ENCODE measurements around the gene LST1.

The LST1 gene

GRCh38 chr6:31559958-31560696, 25.9 kb upstream of the LST1 start:
- no peak for DNase-seq (ENCODE audit: low read depth)

- no peak for DNase-seq (ENCODE audit: low read depth)
Measured at GRCh38 chr6:31560697-31561058, 25.4 kb upstream of the LST1 start.

- no peak for DNase-seq (ENCODE audit: low read depth)
Measured at GRCh38 chr6:31567531-31568370, 18.3 kb upstream of the LST1 start.

GRCh38 chr6:31568537-31568961, 17.5 kb upstream of the LST1 start:
- DNase-seq (ENCODE audit: low read depth): no peak

GRCh38 chr6:31569861-31570536, 16.1 kb upstream of the LST1 start:
- DNase-seq (ENCODE audit: low read depth): no peak

- no peak for DNase-seq (ENCODE audit: low read depth)
Measured at GRCh38 chr6:31572041-31572911, 13.8 kb upstream of the LST1 start, which contains the start of gene LTA. TSS of gene LTA (plus strand) at chr6:31572289. CDS start at chr6:31572743, 454 bp downstream.

- DNase-seq (ENCODE audit: low read depth): no peak
Measured at GRCh38 chr6:31573239-31574105, 12.6 kb upstream of the LST1 start.

- DNase-seq (ENCODE audit: low read depth): no peak
Measured at GRCh38 chr6:31574106-31575061, 11.7 kb upstream of the LST1 start.

GRCh38 chr6:31575335-31575901, 10.7 kb upstream of the LST1 start, which contains the start of gene TNF:
TSS of gene TNF (plus strand) at chr6:31575565. CDS start at chr6:31575742, 177 bp downstream.
- DNase-seq (ENCODE audit: low read depth): no peak

- no peak for DNase-seq (ENCODE audit: low read depth)
Measured at GRCh38 chr6:31575952-31576685, 10.0 kb upstream of the LST1 start.

GRCh38 chr6:31576897-31577578, 9.0 kb upstream of the LST1 start:
- DNase-seq (ENCODE audit: low read depth): no peak

- no peak for DNase-seq (ENCODE audit: low read depth)
Measured at GRCh38 chr6:31577579-31577966, 8.5 kb upstream of the LST1 start.

GRCh38 chr6:31578184-31579118, 7.6 kb upstream of the LST1 start:
- DNase-seq (ENCODE audit: low read depth): no peak

GRCh38 chr6:31579119-31579505, 7.0 kb upstream of the LST1 start:
- no peak for DNase-seq (ENCODE audit: low read depth)

GRCh38 chr6:31579546-31580437, 6.3 kb upstream of the LST1 start:
- DNase-seq (ENCODE audit: low read depth): no peak

- no peak for DNase-seq (ENCODE audit: low read depth)
Measured at GRCh38 chr6:31580438-31580740, 5.7 kb upstream of the LST1 start.
